Neural progenitor cell (in vitro differentiated cells): Measurements from ENCODE around the gene RELA.

Experiments
- EZH2 ChIP-seq: fragments of 200-600 bp; sonication (generic); IDR thresholded peaks from 2 replicates; pipeline ENCODE4 v1.6.1; 2017; ENCODE audit warnings: antibody characterized with exemption, mild to moderate bottlenecking, moderate library complexity
- TF ChIP-seq, protein P1 (sequence below): fragments of 200-600 bp; sonication (generic); IDR thresholded peaks from 2 replicates; pipeline ENCODE4 v1.5.1; 2017; ENCODE audit warnings: antibody characterized with exemption, mild to moderate bottlenecking

DNA sequence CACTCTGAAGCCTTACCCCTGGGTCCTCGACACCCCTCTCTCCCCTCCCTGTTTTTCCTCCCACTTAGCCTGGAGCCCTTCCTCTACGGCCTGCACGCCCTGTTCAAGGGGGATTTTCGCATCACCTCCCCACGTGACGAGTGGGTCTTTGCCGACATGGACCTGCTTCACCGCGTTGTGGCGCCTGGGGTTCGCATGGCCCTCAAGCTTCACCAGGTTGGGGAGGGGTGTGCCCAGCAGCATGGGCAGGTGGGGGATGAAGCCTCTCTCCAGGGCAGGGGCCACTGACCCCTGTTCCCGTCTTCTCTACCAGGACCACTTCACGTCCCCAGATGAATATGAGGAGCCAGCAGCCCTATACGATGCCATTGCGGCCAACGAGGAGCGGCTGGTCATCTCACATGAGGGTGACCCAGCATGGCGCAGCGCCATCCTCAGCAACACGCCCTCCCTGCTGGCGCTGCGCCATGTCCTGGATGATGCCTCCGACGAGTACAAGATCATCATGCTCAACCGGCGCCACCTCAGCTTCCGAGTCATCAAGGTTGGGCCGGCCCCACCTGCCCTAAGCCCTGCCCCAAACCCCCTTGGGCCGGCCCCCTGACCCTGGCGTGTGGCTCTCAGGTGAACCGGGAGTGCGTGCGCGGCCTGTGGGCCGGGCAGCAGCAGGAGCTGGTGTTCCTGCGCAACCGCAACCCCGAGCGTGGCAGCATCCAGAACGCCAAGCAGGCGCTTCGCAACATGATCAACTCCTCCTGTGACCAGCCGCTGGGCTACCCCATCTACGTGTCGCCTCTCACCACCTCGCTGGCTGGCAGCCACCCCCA is 27.6 kb downstream of the RELA start:
- TF ChIP-seq, protein P1, sequence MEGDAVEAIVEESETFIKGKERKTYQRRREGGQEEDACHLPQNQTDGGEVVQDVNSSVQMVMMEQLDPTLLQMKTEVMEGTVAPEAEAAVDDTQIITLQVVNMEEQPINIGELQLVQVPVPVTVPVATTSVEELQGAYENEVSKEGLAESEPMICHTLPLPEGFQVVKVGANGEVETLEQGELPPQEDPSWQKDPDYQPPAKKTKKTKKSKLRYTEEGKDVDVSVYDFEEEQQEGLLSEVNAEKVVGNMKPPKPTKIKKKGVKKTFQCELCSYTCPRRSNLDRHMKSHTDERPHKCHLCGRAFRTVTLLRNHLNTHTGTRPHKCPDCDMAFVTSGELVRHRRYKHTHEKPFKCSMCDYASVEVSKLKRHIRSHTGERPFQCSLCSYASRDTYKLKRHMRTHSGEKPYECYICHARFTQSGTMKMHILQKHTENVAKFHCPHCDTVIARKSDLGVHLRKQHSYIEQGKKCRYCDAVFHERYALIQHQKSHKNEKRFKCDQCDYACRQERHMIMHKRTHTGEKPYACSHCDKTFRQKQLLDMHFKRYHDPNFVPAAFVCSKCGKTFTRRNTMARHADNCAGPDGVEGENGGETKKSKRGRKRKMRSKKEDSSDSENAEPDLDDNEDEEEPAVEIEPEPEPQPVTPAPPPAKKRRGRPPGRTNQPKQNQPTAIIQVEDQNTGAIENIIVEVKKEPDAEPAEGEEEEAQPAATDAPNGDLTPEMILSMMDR, result no peak
- TF ChIP-seq EZH2, result no peak
